Psoas muscle (tissue), 8 donors: Measurements from ENCODE around the gene DPY19L3. TPM values are rescaled to one million over a fixed set of nuclear protein-coding genes. Genes with fewer than 3 reads are reported as not detected.
"Not testable (repeated sequence)": the region's sequence is repeated elsewhere in the genome, so short reads cannot be mapped to it uniquely, and the experiment has no call there.

Experiments used
- ATAC-seq, 4 donors: fragments of 200-7000 bp; cut with Tn5 transposase; one replicate each; pipeline ENCODE4 v1.9.1; 2020; ENCODE audit warnings: moderate library complexity in 3 of 4, mild to moderate bottlenecking in 2 of 4
- DNase-seq, 2 donors: peaks; one replicate each; pipeline ENCODE4 v3.0.0-alpha.2; 2020
- H3K27ac ChIP-seq: fragments of 200-600 bp; one replicate; pipeline ENCODE4 v1.8.0; 2022
- H3K27me3 ChIP-seq, 3 donors: fragments of 200-600 bp in 1 of 3; one replicate each; pipeline versions ENCODE4 v1.6.1 to v1.8.0; 2013 to 2022; ENCODE audit warnings: low read length in 2 of 3, mild to moderate bottlenecking in 2 of 3, moderate library complexity in 1 of 3; ENCODE audit not compliant: insufficient read depth in 3 of 3
- H3K36me3 ChIP-seq, 2 donors: fragments of 200-600 bp in 1 of 2; one replicate each; pipeline versions ENCODE4 v1.6.1 to v1.8.0; 2013 to 2022; ENCODE audit warnings: low read depth in 1 of 2, mild to moderate bottlenecking in 1 of 2, moderate library complexity in 1 of 2; ENCODE audit not compliant: insufficient read depth in 1 of 2
- H3K4me1 ChIP-seq: fragments of 200-600 bp; one replicate; pipeline ENCODE4 v1.8.0; 2022
- H3K4me3 ChIP-seq: fragments of 200-600 bp; one replicate; pipeline ENCODE4 v1.8.0; 2022; ENCODE audit warnings: mild to moderate bottlenecking
- H3K9me3 ChIP-seq: fragments of 200-600 bp; one replicate; pipeline ENCODE4 v1.8.0; 2022
- CTCF ChIP-seq: fragments of 200-600 bp; IDR thresholded peaks from one replicate; pipeline ENCODE4 v1.8.0; 2022; ENCODE audit warnings: antibody characterized with exemption
- WGBS, 3 donors: extraction: QIAGEN DNeasy Blood & Tissue Kit; methylation state at CpG; one replicate each; pipeline versions ENCODE4 v1.1.6 to v1.1.7; 2013; 5-methylcytosine and 5-hydroxymethylcytosine counted together
- intact Hi-C, 2 donors: fragments of 100-400 bp; cut with DNase I; formaldehyde crosslinking; loops; one replicate each; pipeline versions ENCODE4 v1.11.0 to v1.14.2; 2022
- polyA plus RNA-seq, 3 donors: library from polyadenylated mRNA; stranded (reverse); fragments of 200-250 nt; gene quantifications; one replicate each; pipeline ENCODE4 v1.2.3, GENCODE V29; 2013
- total RNA-seq, 4 donors: library from RNA; stranded (reverse); fragmentation: NEBNext Ultra II Directional in 2 of 4; extraction: Animal tissue kit (Norgen Biotek cat#: 25700) in 2 of 4; gene quantifications; one replicate each; pipeline versions ENCODE4 v1.2.1 to v1.2.4, GENCODE V29; 2021 to 2023
- donor health status: healthy with polysubstance abuse.
- donor health status: DM: no; HTN: no; CAD: no; lungs with moderate emphysema.
- donor health status: Bipolar disorder and iron deficiency.
- donor health status: healthy.
- donor health status: DM: yes; HTN: yes; CAD: no.
- donor health status: DM: no; HTN: no; CAD: no.
- donor health status: DM: no; HTN: no; CAD: no.
- donor health status: DM: yes; HTN: yes; CAD: no.

Gene DPY19L3
- total and polyA plus RNA-seq, 7 donors: 1.6 to 4.8 (median 3.7) TPM

GRCh38 chr19:32498648-32499200 is 93.2 kb downstream of the DPY19L3 start:
- DNase-seq (no peak), ATAC-seq (no peak)
- no peaks in the 10 kb centered on the region for H3K27me3 ChIP-seq
- H3K4me3 ChIP-seq: no peak overlapping the region
- no peak for TF ChIP-seq CTCF
- 36 to 47% (median 40%) methylated on average over 6 of the region's 6 CpGs for WGBS, 3 donors
- no peaks in the 10 kb centered on the region for H3K4me1 ChIP-seq
- intact Hi-C loops: no loop called here
- no peak overlapping the region for H3K27ac ChIP-seq
- no peaks in the 10 kb centered on the region for H3K36me3 ChIP-seq
- no peaks in the 10 kb centered on the region for H3K9me3 ChIP-seq

- intact Hi-C loops, H3K4me1 ChIP-seq, H3K36me3 ChIP-seq, ATAC-seq, H3K27me3 ChIP-seq, H3K4me3 ChIP-seq, H3K27ac ChIP-seq, DNase-seq, H3K9me3 ChIP-seq: not testable (repeated sequence)
- WGBS, 3 donors: 87 to 94% (median 90%) methylated on average over 4 of the region's 4 CpGs
These were observed 106.9 kb downstream of the DPY19L3 start for GRCh38 chr19:32512498-32512897.

- intact Hi-C loops: no loop called here
- no peaks in the 10 kb centered on the region for H3K4me1 ChIP-seq
- TF ChIP-seq CTCF: no peak
- H3K4me3 ChIP-seq: no peak overlapping the region
- H3K36me3 ChIP-seq: no peaks in the 10 kb centered on the region
- H3K27me3 ChIP-seq: no peaks in the 10 kb centered on the region
- DNase-seq (no peak), ATAC-seq (no peak)
- H3K27ac ChIP-seq: no peak overlapping the region
- 0 to 31% (median 0%) methylated on average over 1 of the region's 1 CpG for WGBS, 3 donors
- no peaks in the 10 kb centered on the region for H3K9me3 ChIP-seq
These were observed 113.5 kb downstream of the DPY19L3 start for GRCh38 chr19:32519023-32519422.

- intact Hi-C loops: no loop called here
- ATAC-seq (no peak), DNase-seq (no peak)
- Histone ChIP-seq H3K36me3 (no peaks in the 10 kb centered on the region), H3K4me1 (no peaks in the 10 kb centered on the region), H3K4me3 (no peak overlapping the region), H3K27me3 (no peaks in the 10 kb centered on the region), H3K27ac (no peak overlapping the region), H3K9me3 (no peaks in the 10 kb centered on the region)
- 76 to 87% (median 82%) methylated on average over 9 of the region's 9 CpGs for WGBS, 3 donors
- no peak for TF ChIP-seq CTCF
These were observed 117.4 kb downstream of the DPY19L3 start for GRCh38 chr19:32522967-32523366.

GRCh38 chr19:32526895-32527294 is 121.3 kb downstream of the DPY19L3 start:
- H3K9me3 ChIP-seq: peaks cover 6% of the 10 kb centered on the region
- H3K4me1 ChIP-seq: no peaks in the 10 kb centered on the region
- H3K36me3 ChIP-seq: no peaks in the 10 kb centered on the region
- DNase-seq (no peak), ATAC-seq (no peak)
- intact Hi-C loops: no loop called here
- no peak overlapping the region for H3K4me3 ChIP-seq
- WGBS, 3 donors: 92 to 97% (median 95%) methylated on average over 4 of the region's 4 CpGs
- H3K27ac ChIP-seq: no peak overlapping the region
- TF ChIP-seq CTCF: no peak
- no peaks in the 10 kb centered on the region for H3K27me3 ChIP-seq
